GM18517 (cell line): ENCODE measurements around the gene ALKBH3.

Experiments used
- ATAC-seq: cut with Tn5 transposase; IDR thresholded peaks from one replicate; pipeline ENCODE4 v1.9.1; 2021; ENCODE audit warnings: mild to moderate bottlenecking, moderate library complexity; ENCODE audit not compliant: unreplicated experiment

The ALKBH3 gene

DNA sequence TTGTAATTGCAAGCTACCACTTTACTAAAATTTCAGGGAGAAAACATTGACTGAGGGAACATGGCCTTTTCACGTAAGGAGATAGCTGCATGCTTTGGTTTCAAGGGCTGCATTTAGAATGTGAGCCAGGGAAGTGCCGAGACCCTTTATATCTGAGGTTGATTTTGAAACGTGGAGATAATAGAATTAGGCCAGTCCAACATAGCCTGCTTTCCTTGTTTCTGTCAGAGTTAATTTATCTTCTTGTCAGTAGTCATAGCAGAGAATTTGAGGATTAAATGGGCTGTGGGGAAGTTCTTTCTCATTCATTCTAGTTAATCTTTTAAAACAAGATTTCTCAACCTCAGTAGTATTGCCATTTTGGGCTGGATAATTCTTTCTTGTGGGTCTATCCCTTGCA lies 12.2 kb downstream of the ALKBH3 start:
- no peak for ATAC-seq

GRCh38 chr11:43894546-43894945 lies 13.9 kb downstream of the ALKBH3 start:
- ATAC-seq, result no peak

- ATAC-seq, result no peak
These were observed 15.0 kb downstream of the ALKBH3 start for GRCh38 chr11:43895601-43896000.

GRCh38 chr11:43898574-43898973 lies 17.9 kb downstream of the ALKBH3 start:
- no peak for ATAC-seq

- ATAC-seq, result no peak
These were observed 18.5 kb downstream of the ALKBH3 start for GRCh38 chr11:43899094-43899493.

GRCh38 chr11:43901551-43901950 lies 20.9 kb downstream of the ALKBH3 start:
- no peak for ATAC-seq

- ATAC-seq, result no peak
These were observed 22.4 kb downstream of the ALKBH3 start for GRCh38 chr11:43903078-43903477.

DNA sequence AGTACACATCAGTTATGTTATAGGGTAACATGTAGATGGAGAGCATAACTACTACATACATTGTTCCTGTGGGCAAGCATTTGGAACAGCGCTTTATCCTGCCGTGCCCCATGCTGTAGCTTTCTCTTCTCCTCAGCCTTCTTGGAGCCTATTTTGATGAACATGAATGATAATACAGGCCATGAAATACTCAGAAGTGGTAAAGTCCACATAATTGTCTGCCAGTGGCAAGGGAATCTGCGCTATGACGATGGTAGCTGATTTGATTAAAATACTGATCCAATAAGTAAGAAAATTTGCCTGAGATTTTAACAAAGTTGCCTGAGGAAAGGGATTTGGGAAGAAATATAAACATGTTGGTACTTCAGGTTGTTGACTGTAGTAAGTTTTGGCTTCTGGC lies 23.3 kb downstream of the ALKBH3 start:
- no peak for ATAC-seq

DNA sequence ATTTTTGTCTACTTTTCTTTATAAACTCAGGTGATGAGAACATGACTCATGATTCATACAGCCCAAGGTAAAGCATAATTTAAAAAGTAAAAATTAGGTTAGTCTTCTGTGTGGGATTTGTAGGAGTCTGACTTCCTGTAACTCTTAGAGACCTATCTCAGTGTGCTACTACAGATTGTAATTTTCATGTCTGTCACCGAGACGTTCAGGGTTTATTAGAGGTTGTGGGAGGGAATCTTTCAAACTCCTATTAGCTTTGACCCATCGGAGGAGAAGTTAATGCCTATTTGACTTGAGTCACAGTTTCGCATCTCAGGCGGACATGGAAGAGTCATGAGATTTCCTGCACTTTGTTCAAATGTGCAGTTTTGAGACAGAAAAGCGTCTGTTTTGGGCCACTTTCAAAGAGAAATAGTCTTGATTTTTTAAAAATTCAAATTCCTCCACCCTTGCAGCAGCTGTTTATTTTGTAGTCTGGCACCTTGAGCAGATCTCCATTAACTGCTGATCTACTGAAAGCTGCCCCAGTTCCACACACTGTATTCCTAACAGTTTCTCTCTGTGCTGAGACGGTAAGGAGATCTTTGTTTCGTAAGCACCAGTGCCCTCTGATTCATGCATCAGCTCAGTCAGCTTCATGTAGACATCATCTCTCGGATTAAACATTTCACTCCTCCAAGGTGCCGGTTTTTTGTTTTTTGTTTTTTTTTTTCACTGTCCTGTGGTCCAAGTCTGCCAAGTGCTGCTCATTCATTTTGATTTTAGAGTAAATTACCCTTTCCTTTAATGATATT lies 24.3 kb downstream of the ALKBH3 start:
- ATAC-seq, result no peak

DNA sequence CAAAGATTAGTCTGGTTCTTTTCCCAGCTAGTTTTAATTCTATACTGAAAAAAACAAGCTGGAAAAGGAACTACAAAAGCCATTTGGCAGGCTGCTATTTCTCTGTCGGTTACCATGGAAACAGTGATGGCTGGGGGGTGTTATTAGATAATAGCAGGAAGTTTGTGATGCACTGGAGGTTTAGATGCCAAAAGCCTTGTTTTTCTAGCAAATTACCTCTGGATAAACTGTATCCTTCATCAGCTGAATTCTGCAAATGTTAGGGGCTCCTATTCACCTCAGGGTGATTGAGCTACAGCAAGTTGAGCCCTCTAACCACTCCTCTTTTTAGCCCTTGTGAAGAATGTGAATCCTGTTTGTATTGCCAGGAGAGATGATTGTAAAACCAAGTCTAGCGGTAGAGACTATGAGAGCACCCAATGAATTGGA lies 25.2 kb downstream of the ALKBH3 start:
- ATAC-seq, result no peak

DNA sequence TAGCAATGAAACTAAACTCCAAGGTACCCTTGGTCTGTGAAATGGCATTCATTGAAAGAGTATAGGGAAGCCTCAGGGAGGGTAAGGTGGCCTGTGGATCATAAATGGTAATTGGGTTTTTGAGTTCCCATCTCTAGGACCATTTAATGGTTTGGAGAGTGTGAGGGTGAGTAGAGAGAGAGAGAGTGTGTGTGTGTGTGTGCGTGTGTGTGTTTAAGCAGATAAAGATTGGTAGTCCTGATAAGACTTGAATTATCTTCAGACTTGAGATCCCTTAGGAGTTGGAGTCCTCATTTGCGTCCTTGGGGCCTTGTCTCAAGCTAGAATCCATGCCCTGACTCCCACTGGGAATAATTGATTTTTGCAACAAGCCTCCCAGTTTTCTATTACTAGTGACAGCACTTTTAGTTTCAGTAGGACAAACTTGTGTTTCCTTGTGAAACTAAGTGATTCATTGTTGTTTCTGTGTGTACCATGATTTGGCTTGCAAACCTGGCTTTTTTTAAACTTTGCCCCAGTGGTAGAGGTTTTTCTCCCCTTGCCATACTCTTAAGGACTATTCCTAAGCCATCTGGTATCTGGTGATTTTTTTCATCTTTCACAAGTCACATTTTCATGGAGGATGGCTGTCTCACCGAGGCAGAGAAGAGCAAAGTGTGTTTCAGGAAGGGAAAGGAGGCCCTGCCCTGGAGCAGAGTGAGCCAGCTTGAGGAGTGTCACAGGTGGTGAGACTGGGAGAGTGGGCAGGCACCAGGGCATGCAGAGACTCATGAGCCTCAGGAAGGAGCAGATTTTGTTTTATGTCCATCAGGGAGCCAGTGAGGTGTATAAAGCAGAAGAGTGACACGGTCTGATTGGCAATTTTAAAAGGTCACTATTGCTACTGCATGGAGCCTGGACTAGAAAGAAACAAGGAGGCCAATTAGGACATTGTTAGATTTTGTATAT lies 26.7 kb downstream of the ALKBH3 start:
- ATAC-seq, result no peak

DNA sequence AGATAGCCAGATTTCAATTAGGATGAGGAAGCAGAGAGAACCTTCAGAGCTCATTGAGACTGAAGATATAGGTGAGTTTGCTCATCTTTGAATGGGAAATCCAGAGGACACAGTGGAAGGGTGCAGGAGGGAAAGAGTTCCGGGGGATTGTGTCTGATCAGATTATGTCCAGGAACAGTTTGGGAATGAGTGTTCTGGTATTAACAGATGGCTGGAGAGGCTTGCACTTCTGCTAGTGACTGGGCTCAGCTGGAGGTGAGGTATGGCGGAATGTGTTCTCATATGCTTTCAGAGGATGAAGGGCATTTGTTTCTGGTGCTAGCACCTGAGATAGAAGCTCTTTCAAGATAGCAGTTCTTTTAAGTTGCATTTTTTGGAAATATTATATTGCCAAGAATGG lies 27.6 kb downstream of the ALKBH3 start:
- ATAC-seq, result no peak

- ATAC-seq, result no peak
These were observed 28.1 kb downstream of the ALKBH3 start for GRCh38 chr11:43908683-43909082.

DNA sequence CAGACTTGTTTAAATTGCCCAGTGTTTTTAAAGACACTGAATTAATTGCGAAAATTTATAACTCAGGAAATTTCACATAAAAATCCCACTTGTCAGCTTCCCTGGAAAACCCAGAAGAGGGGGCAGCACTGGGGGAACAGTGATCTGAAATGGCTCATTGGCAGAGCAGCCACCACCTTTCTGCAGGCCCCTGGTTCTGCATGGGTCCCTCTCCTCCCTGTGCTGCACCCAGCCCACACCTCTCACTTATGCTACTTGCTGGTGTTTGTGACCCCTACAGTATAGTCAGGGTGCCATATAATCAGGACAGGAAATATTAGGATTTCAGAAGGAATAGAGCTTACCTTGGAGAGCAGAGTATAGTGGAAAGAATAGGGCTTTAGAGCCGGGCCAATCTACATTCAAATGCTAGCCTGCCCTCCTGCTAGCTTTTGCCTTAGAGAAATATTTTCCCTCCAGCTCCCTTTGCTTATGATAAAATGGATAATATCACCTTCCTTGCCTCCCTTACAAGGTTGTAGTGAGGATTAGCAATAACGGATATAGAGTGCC lies 33.3 kb downstream of the ALKBH3 start:
- ATAC-seq, result no peak

- no peak for ATAC-seq
These were observed 33.8 kb downstream of the ALKBH3 start for GRCh38 chr11:43914466-43914865.

DNA sequence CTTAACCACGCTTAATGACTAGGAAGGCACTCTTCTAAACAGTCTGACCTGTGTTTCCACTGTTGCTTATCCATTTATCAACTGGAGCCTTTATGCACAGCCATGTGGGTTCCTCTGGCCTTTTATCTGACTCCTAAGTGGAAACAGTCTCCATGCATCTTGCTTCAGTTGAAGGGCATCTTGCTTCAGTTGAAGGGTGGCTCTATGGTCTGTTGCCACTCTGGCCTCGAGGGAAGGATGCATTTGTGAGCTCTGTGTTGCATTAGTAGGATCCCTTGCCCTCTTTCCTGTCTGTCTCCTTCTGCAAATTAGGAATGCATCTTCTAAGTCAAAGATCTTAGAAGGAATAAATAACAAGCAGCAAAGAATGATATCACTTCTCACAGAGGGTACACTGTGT lies 36.0 kb downstream of the ALKBH3 start:
- no peak for ATAC-seq

DNA sequence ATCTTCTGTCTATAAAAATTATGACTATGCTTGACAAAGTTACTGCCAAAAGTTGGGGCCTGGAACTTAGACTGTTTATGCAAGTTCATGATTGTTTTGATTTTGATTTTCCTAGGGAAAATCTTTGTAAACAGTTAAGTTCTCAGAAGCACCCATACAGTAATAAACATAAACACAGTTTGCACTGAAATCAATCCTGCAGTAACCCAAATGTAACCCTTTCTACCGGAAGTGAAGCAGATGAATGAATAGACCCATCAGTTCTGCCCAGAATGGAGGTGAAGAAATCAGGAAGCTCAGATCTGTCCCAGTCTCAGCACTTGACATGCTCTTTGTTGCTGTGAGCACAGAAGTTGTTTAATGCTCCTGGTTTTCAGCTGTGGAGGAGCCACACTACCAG lies 37.2 kb downstream of the ALKBH3 start:
- no peak for ATAC-seq

DNA sequence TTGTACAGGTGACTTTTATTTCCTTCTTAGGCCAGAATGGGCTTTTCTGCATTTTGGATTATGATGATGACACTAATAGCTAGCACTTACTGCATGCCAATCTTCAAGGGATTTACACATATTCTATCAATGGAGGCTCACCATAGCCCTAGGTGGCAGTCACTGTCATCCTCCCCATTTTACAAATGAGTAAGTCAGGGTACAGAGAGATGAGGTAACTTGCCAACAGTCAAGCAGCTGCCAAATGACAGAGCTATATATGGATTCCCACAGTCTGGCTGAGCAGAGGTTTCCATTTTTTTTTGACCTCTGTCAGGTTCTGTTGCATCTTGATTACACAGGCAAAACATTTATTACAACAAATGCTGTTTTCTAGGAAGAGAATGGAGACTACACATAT lies 38.0 kb downstream of the ALKBH3 start:
- no peak for ATAC-seq

GRCh38 chr11:43919852-43920597 lies 39.4 kb downstream of the ALKBH3 start:
- no peak for ATAC-seq

DNA sequence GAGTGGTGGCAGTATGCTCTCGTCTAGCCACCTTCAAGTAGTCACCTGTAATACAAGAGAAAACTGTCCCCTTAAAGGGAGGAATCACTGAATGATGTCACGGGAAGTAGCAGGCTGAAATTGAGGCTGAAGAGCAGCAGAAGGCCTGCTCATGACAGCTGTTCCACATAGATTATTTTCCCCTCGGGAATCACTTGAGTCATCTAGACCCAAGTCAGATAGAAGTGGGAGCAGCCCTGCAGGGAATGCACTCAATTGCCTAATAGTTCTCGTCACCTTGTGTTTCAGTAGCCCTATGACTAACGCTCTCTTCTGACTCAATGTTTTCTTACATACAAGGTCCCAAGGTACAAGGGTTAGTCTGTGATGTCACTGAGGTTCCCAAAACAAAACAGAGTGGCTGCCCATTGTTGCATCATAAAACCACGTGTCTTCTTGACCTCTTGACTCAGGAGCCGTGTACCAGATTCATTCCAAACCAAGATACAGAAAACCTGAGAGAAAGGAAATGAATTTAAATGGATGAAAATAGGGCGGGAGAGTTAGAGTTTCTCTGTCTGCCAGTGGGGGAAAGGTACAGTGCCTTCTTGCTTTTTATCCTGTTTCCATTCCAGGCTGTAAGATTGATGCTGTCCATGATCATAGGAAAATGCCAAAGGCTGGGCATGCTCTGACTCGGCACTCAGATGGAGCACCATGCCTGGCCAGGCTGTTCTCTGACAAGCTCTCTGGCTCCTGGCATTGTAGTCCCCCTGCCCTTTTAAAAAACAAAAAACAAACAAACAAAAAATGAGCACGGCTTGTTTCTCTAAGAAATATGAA lies 40.2 kb downstream of the ALKBH3 start:
- ATAC-seq, result no peak
